Measurements from ENCODE around the gene ATP6V1B1. TPM values are rescaled to one million over a fixed set of nuclear protein-coding genes. Genes with fewer than 3 reads are reported as not detected.

The ATP6V1B1 gene
- total and polyA plus RNA-seq, 3 experiments from 2014 or later: not detected

DNA sequence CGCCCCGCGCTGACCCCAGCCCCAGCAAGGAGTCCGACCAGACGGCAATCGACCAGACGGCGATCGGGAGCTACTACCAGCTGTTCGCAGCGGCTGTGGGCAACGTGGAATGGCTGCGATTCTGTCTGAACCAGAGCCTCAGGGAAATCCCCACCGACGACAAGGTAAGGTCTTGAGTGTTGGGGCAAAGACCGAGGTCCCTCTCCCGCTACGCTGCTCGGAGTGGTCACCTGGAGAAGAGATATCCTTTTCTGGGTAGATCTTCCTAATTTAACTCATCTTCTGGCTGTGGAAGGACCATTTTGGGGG, 43.4 kb downstream of the ATP6V1B1 start:
- Histone ChIP-seq H3K27ac (ENCODE audit: low read depth, low read length) (no peak overlapping the region), H3K4me3 (ENCODE audit: low read length) (no peak overlapping the region), H3K4me1 (ENCODE audit: insufficient read depth, low read length) (peaks cover 18% of the 10 kb centered on the region), H3K9me3 (ENCODE audit: low read length) (no peaks in the 10 kb centered on the region), H3K36me3 (ENCODE audit: insufficient read depth, low read length) (no peaks in the 10 kb centered on the region), H3K27me3 (ENCODE audit: insufficient read depth, low read length, poor library complexity, severe bottlenecking) (no peaks in the 10 kb centered on the region)
- POLR2A ChIA-PET: no interaction called here
- CTCF ChIA-PET: interaction anchor here (0.7 to 9.0 kb wide), 2 partner anchors 15 to 22 kb away, joined by 3 to 89 read pairs; no protein-coding TSS in a partner anchor
- Mint-ChIP-seq H3K9me3 (no peaks in the 10 kb centered on the region), H3K27ac (peak overlapping the region in 2 of 8 donors; percentile 47 to 50), H3K4me3 (peak overlapping the region in 5 of 7 donors; percentile 13 to 60 (median 45)), H3K27me3 (peaks cover 0 to 4% of the 10 kb centered on the region in 2 donors), H3K4me1 (peaks cover 17 to 23% (median 18%) of the 10 kb centered on the region in 3 donors), H3K36me3 (peaks cover 0 to 3% (median 2%) of the 10 kb centered on the region in 3 donors)
- DNase-seq: peak in 1 of 5 donors; percentile 46

DNA sequence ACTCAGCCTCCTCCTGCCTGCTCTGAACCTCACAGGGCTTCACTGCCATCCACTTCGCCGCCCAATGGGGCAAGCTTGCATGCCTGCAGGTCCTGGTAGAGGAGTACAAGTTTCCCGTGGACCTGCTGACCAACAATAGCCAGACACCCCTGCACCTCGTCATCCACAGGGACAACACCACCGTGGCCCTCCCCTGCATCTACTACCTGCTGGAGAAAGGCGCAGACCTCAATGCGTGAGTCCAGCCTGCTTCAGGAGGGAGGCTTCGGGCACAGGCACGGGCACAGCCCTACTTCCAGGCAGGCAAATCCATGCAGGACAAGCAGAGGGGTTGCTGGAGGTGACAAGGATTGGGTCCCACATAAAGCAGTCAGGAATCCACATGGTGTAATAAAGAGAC, 43.9 kb downstream of the ATP6V1B1 start:
- Mint-ChIP-seq H3K27me3 (peaks cover 0 to 4% of the 10 kb centered on the region in 2 donors), H3K9me3 (no peaks in the 10 kb centered on the region), H3K27ac (no peak overlapping the region), H3K36me3 (peaks cover 0 to 3% (median 2%) of the 10 kb centered on the region in 3 donors), H3K4me3 (peak overlapping the region in 4 of 7 donors; percentile 7 to 60 (median 36)), H3K4me1 (peaks cover 21 to 28% (median 23%) of the 10 kb centered on the region in 3 donors)
- no peaks in the 10 kb centered on the region for H3K27me3 ChIP-seq (ENCODE audit: insufficient read depth, low read length, poor library complexity, severe bottlenecking)
- H3K9me3 ChIP-seq (ENCODE audit: low read length): no peaks in the 10 kb centered on the region
- peaks cover 23% of the 10 kb centered on the region for H3K4me1 ChIP-seq (ENCODE audit: insufficient read depth, low read length)
- no peak overlapping the region for H3K27ac ChIP-seq (ENCODE audit: low read depth, low read length)
- DNase-seq: peak in 1 of 5 donors; percentile 33
- H3K4me3 ChIP-seq (ENCODE audit: low read length): no peak overlapping the region
- H3K36me3 ChIP-seq (ENCODE audit: insufficient read depth, low read length): no peaks in the 10 kb centered on the region
- POLR2A ChIA-PET: no interaction called here
- CTCF ChIA-PET: interaction anchor here (2.6 to 9.0 kb wide), 2 partner anchors 15 to 22 kb away, joined by 9 to 89 read pairs; no protein-coding TSS in a partner anchor

DNA sequence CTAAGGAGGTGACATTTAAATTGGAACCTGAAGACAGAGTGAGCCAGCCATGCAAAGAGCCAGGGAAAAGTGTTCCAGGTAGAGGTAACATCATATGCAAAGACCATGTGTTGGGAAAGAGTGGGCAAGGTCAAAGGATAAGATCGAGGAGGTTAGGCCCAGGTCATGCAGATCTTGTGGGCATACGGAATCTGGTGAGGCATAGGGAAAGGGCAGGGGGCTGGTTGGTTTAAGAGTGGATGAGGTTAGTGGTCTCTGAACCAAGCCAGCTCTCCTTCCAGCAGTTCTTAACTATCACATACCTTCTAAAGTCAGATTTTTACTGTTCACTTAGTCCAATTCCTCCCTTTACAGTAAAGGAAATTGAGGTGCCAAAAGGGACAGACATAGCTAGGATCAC, 45.7 kb downstream of the ATP6V1B1 start:
- Histone ChIP-seq H3K27me3 (ENCODE audit: insufficient read depth, low read length, poor library complexity, severe bottlenecking) (no peaks in the 10 kb centered on the region), H3K36me3 (ENCODE audit: insufficient read depth, low read length) (peaks cover 8% of the 10 kb centered on the region), H3K9me3 (ENCODE audit: low read length) (no peaks in the 10 kb centered on the region), H3K4me1 (ENCODE audit: insufficient read depth, low read length) (peaks cover 23% of the 10 kb centered on the region), H3K4me3 (ENCODE audit: low read length) (no peak overlapping the region), H3K27ac (ENCODE audit: low read depth, low read length) (no peak overlapping the region)
- Mint-ChIP-seq H3K36me3 (peaks cover 0 to 10% (median 8%) of the 10 kb centered on the region in 3 donors), H3K9me3 (no peaks in the 10 kb centered on the region), H3K27ac (peak overlapping the region in 2 of 8 donors; percentile 1 to 58), H3K4me3 (no peak overlapping the region), H3K27me3 (no peaks in the 10 kb centered on the region), H3K4me1 (peaks cover 31 to 42% (median 32%) of the 10 kb centered on the region in 3 donors)
- no peak for DNase-seq
- CTCF ChIA-PET: interaction anchor here (2.6 to 9.0 kb wide), 2 partner anchors 17 to 20 kb away, joined by 9 to 89 read pairs; no protein-coding TSS in a partner anchor
- POLR2A ChIA-PET: no interaction called here

DNA sequence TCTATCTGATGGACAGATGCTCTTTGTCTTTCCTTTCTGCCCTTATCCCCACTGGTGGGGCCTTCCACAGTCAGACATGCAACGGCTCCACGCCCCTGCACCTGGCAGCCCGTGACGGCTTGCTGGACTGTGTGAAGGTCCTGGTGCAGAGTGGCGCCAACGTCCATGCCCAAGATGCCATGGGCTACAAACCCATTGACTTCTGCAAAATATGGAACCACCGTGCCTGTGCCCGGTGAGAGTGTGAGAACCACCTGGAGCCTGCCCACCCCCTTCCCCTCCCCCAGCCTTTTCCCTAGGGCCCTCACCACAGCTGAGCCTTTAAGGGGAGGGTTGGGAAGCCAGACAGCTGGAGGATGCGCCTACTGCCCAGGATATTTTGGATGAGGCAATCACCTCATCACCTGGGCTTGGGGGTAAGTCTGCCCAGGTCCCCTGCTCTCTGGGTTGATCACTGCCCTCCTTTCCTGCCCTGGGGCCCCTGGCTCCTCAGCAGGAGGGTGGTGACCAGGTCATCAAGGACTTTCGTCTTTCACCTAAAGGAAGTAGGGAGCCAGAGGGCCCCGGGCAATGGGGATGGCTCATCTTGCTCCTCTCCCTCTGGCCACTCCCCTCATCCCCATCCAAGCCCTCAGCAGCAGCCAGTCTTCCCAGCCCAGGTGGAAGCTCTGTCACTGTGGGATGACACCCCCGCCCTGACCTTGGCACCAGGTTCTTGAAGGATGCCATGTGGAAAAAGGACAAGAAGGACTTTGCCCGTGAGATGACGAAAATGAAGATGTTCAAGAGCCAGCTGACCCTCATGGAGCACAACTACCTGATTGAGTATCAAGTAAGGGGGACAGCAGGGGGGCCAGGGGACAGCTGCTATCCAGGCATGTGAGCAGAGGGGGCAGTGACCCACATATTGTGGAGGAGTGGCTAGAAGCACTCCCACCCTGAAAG, 46.4 kb downstream of the ATP6V1B1 start:
- Histone ChIP-seq H3K4me1 (ENCODE audit: insufficient read depth, low read length) (peaks cover 19% of the 10 kb centered on the region), H3K27me3 (ENCODE audit: insufficient read depth, low read length, poor library complexity, severe bottlenecking) (no peaks in the 10 kb centered on the region), H3K36me3 (ENCODE audit: insufficient read depth, low read length) (peaks cover 8% of the 10 kb centered on the region), H3K27ac (ENCODE audit: low read depth, low read length) (no peak overlapping the region), H3K9me3 (ENCODE audit: low read length) (no peaks in the 10 kb centered on the region), H3K4me3 (ENCODE audit: low read length) (no peak overlapping the region)
- peaks cover 0 to 16% (median 9%) of the 10 kb centered on the region in 3 donors for H3K36me3 Mint-ChIP-seq
- DNase-seq: peak in 1 of 5 donors; percentile 45
- no peak overlapping the region for H3K4me3 Mint-ChIP-seq
- H3K27ac Mint-ChIP-seq: no peak overlapping the region
- H3K27me3 Mint-ChIP-seq: no peaks in the 10 kb centered on the region
- H3K4me1 Mint-ChIP-seq: peaks cover 29 to 36% (median 30%) of the 10 kb centered on the region in 3 donors
- POLR2A ChIA-PET: no interaction called here
- no peaks in the 10 kb centered on the region for H3K9me3 Mint-ChIP-seq
- CTCF ChIA-PET: interaction anchor here (1.2 to 9.0 kb wide), 5 partner anchors 8 to 19 kb away, joined by 3 to 89 read pairs (median 21); partner anchors contain the start of gene TEX261

DNA sequence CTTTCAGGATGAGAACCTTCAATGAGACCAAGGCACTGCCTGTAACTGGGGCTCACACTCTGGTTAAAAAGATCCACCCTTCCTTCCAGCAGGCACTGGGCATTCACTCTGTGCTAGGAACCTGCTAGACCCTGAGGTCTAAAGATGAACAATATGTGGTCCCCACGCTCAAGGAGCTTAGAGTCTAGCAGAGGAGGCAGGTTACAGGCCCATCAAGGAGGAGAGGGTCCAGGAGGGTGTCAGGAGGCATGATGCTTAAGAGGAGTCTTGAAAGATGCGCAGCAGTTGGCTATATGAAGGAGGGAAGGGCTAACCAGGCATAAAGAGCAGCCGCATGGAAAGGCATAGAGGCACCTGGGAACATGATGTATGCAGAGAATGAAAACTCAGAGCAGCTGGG, 47.3 kb downstream of the ATP6V1B1 start:
- no peak overlapping the region for H3K4me3 ChIP-seq (ENCODE audit: low read length)
- H3K27me3 ChIP-seq (ENCODE audit: insufficient read depth, low read length, poor library complexity, severe bottlenecking): no peaks in the 10 kb centered on the region
- peak overlapping the region in 1 of 7 donors; percentile 63 for H3K4me3 Mint-ChIP-seq
- no peaks in the 10 kb centered on the region for H3K9me3 ChIP-seq (ENCODE audit: low read length)
- peaks cover 8% of the 10 kb centered on the region for H3K36me3 ChIP-seq (ENCODE audit: insufficient read depth, low read length)
- H3K4me1 Mint-ChIP-seq: peaks cover 21 to 28% (median 24%) of the 10 kb centered on the region in 3 donors
- peak overlapping the region in 2 of 8 donors; percentile 32 to 55 for H3K27ac Mint-ChIP-seq
- peaks cover 11% of the 10 kb centered on the region for H3K4me1 ChIP-seq (ENCODE audit: insufficient read depth, low read length)
- no peak overlapping the region for H3K27ac ChIP-seq (ENCODE audit: low read depth, low read length)
- DNase-seq: no peak
- no peaks in the 10 kb centered on the region for H3K9me3 Mint-ChIP-seq
- ChIA-PET POLR2A (no interaction called here), CTCF (interaction anchor here (1.2 to 9.0 kb wide), 4 partner anchors 9 to 19 kb away, joined by 3 to 89 read pairs (median 34); partner anchors contain the start of gene TEX261)
- H3K36me3 Mint-ChIP-seq: peaks cover 3 to 24% (median 9%) of the 10 kb centered on the region in 3 donors
- no peaks in the 10 kb centered on the region for H3K27me3 Mint-ChIP-seq

DNA sequence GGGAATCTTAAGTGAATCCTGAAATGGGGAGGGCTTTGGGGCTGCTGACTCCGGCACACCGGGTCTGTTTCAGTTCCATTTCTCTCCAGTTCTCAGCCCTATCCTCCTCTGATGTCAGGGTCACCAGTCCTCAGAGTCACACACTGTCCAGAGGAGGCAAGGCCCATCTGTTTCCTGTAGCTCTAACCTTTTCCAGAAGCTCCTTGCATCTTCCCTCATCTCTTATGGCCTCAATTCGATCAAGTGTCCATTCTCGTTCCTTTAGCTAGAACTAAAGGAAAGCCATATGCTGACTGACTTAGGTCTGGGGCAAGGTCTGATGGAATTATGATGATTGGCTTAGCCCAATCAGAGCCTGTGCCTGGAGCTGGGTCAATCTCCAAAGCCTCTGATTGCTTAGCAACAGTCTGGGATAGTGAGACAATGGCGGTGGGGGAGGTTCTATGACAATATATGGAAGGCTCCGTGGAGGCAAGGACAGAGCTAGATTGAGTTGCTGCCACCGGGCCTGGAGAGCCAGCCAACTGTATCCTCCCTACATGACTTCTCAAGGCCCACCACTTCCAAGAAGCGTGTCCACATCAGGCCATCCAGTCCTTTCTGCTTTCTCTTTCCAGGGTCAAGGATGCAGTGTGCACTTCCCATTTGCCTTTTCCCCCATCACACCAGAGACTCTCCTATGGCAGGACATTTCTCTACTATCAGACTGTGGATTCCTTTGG, 48.0 kb downstream of the ATP6V1B1 start:
- H3K27ac ChIP-seq (ENCODE audit: low read depth, low read length): no peak overlapping the region
- Mint-ChIP-seq H3K27ac (peak overlapping the region in 2 of 8 donors; percentile 52 to 65), H3K9me3 (no peaks in the 10 kb centered on the region), H3K27me3 (no peaks in the 10 kb centered on the region), H3K4me3 (peak overlapping the region in 1 of 7 donors; percentile 36), H3K4me1 (peaks cover 21 to 24% (median 22%) of the 10 kb centered on the region in 3 donors), H3K36me3 (peaks cover 3 to 31% (median 12%) of the 10 kb centered on the region in 3 donors)
- no peak overlapping the region for H3K4me3 ChIP-seq (ENCODE audit: low read length)
- H3K9me3 ChIP-seq (ENCODE audit: low read length): no peaks in the 10 kb centered on the region
- ChIA-PET CTCF (interaction anchor here (0.9 to 9.0 kb wide), 9 partner anchors 9 to 147 kb away, joined by 3 to 89 read pairs (median 8); partner anchors contain the start of gene TEX261), POLR2A (no interaction called here)
- H3K4me1 ChIP-seq (ENCODE audit: insufficient read depth, low read length): peaks cover 7% of the 10 kb centered on the region
- H3K27me3 ChIP-seq (ENCODE audit: insufficient read depth, low read length, poor library complexity, severe bottlenecking): no peaks in the 10 kb centered on the region
- no peak for DNase-seq
- peaks cover 11% of the 10 kb centered on the region for H3K36me3 ChIP-seq (ENCODE audit: insufficient read depth, low read length)

DNA sequence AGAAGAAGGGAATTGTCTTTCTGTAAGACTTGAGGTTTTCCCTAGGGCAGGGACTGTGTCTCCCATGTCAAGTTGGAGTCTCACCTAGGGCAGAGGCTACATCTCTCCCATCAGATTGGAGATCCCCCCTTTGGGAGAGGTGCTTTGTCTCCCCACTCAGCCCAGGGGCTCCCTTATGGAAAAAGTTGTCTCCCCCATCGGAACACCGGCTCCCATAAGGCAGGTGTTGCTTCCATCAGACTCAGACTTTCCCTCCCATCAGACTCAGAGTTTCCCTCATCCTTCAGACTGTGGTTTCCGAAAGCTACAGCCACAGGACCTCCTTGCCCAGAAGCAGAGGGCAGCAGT, 48.5 kb downstream of the ATP6V1B1 start:
- Mint-ChIP-seq H3K27me3 (no peaks in the 10 kb centered on the region), H3K9me3 (no peaks in the 10 kb centered on the region), H3K4me3 (peak overlapping the region in 1 of 7 donors; percentile 36), H3K27ac (peak overlapping the region in 2 of 8 donors; percentile 3 to 65), H3K36me3 (peaks cover 3 to 36% (median 12%) of the 10 kb centered on the region in 3 donors), H3K4me1 (peaks cover 23% of the 10 kb centered on the region in 3 donors)
- H3K4me1 ChIP-seq (ENCODE audit: insufficient read depth, low read length): peaks cover 7% of the 10 kb centered on the region
- H3K4me3 ChIP-seq (ENCODE audit: low read length): no peak overlapping the region
- no peaks in the 10 kb centered on the region for H3K9me3 ChIP-seq (ENCODE audit: low read length)
- ChIA-PET POLR2A (no interaction called here), CTCF (interaction anchor here (0.9 to 9.0 kb wide), 11 partner anchors 8 to 147 kb away, joined by 3 to 89 read pairs (median 6); no protein-coding TSS in a partner anchor)
- peaks cover 17% of the 10 kb centered on the region for H3K36me3 ChIP-seq (ENCODE audit: insufficient read depth, low read length)
- DNase-seq: no peak
- H3K27me3 ChIP-seq (ENCODE audit: insufficient read depth, low read length, poor library complexity, severe bottlenecking): no peaks in the 10 kb centered on the region
- H3K27ac ChIP-seq (ENCODE audit: low read depth, low read length): no peak overlapping the region
